CD4-positive, alpha-beta T cell treated with Interleukin-2 at 100 ng/mL for 4 hours (primary cell): ENCODE measurements around the gene ARPP19.
"Not testable (repeated sequence)": the region's sequence is repeated elsewhere in the genome, so short reads cannot be mapped to it uniquely, and the experiment has no call there.

Source experiments
- DNase-seq: peaks from one replicate; pipeline ENCODE4 v3.0.0-alpha.2; 2020; ENCODE audit warnings: low spot score

Gene ARPP19

DNA sequence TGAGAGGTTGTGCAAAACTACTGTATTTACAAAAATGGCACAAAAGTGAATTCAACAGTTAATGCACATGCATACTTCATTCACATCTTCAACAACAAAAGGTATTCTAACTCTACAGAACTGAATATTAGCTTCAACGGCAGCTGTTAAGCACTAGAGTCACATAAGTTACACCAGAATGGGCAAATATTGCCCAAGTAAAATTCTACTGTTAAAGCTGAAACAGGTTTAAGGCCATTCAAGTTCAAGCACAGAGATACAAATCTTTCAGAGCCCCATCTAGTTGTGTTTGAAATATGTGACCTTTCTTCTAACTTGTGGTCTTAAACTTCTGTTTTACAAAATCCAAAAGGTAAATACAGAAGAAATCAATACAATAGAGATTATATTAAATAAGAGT is 17.6 kb downstream of the ARPP19 start:
- not testable (repeated sequence) for DNase-seq

DNA sequence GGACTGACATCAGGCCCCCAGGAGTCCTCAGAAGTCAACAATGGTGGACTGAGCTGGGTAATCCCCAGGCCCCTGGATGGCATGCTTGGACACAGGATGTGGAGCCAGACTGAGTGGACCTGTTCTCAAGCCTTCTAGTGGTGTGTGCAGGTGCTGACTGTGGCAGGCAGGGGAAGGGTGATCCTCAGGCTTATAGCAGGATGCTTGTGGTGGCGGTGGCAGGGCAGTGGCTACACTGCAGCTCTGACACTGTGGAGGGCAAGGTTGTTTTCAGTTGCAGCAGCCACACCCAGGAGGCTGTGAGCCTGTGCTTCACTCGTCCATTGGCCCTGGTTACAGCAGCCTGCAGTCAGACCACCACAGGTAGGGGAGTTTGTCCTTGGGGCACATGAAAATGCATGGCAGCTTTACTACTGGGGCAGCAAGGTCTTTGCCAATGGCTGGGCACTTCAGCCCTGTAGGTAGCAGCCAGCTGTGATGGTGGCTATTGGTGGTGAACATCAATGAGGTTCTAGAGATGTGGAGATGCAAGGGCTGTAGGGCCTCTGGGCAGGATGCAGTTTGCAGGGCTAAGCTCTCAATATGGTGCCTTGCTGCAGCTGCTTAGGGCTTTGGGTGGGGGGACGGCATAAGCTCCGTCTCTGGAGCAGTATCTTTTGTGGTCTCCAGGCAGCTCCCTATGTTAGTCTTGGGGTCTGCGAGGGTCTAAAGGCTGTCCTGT is 22.6 kb downstream of the ARPP19 start:
- DNase-seq, result no peak

GRCh38 chr15:52540374-52541012 is 28.3 kb downstream of the ARPP19 start:
- no peak for DNase-seq

- DNase-seq, result no peak
Measured at GRCh38 chr15:52537459-52537858, 31.4 kb downstream of the ARPP19 start.

GRCh38 chr15:52532427-52532826 is 36.4 kb downstream of the ARPP19 start:
- DNase-seq, result no peak

DNA sequence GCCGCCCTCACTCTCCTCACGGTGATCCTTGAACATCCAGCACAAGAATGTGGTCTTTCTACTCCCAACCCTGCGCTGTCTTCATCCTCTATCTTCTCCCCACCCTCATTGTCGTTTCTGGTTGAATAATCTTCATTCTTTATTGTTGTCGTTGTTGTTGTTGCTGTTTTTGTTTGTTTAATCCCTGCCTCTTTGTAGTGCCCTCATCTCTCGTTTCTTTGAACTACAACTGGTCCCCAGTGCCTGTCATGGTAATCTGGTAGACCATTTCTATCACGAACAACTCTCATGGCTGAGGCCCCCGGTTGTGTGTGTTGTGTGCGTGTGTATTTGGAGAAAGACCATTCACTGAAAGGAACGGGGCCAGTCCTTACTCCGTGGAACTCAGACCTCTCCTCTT is 38.9 kb downstream of the ARPP19 start:
- DNase-seq, result no peak

- DNase-seq, result no peak
Measured at GRCh38 chr15:52529341-52529924, 39.4 kb downstream of the ARPP19 start.

GRCh38 chr15:52528564-52529340 is 40.1 kb downstream of the ARPP19 start, which contains the start of gene MYO5A:
TSS of gene MYO5A (minus strand) at chr15:52528880. CDS start at chr15:52528806, 74 bp downstream.
- DNase-seq, result peak; percentile 85

DNA sequence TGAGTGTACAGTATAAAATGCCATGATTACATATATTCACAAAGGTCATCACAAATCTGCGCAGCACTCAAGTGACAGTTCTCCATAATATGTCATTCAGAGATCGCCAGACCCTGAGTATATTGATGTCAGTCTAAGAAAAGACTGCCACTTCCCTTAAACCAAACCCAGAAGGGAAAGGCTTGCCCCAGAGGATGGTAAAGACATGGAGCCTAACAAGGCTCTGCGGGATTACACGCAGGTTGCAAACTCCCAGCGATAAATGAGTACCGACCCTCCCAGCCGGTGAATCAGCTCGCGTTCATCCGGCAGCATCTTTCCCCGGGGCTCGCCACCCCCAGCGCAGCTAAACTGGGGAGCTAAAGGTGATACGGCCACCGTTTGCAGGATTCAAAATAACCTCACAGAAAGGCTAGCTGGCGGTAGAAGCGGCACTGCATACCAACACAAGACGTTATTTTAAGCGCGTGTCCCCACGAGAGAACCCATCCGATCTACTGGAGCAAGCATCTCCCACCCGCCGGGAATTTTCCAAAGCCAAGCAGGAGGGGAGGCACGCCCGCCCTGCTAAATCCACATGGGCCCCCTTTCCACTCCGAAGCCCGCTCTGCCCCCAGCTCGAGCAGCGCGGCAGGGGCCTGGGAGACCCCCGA is 40.8 kb downstream of the ARPP19 start:
- peak; percentile 47 for DNase-seq

- no peak for DNase-seq
Measured at GRCh38 chr15:52527196-52527910, 41.5 kb downstream of the ARPP19 start.

GRCh38 chr15:52524223-52525136 is 44.4 kb downstream of the ARPP19 start:
- no peak for DNase-seq

GRCh38 chr15:52523647-52524046 is 45.2 kb downstream of the ARPP19 start:
- DNase-seq, result no peak

DNA sequence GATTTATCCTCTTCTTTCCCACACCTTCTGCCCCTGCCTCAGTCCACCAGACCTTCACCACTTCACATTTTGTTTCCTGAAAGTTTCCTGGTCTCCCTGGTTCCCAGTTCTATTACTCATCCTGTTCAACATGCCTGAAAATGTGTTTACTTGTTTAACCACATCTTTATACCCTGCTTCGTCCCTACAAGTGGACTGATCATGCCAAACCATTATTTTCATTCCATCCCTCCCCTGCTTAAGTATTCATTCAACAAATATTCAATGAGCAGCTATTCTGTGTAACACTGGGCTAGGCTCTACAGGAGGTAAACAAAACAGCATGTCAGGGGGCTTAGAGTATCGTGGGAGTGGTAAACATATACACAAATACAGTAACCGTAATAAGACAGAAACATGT is 45.6 kb downstream of the ARPP19 start:
- DNase-seq, result no peak

DNA sequence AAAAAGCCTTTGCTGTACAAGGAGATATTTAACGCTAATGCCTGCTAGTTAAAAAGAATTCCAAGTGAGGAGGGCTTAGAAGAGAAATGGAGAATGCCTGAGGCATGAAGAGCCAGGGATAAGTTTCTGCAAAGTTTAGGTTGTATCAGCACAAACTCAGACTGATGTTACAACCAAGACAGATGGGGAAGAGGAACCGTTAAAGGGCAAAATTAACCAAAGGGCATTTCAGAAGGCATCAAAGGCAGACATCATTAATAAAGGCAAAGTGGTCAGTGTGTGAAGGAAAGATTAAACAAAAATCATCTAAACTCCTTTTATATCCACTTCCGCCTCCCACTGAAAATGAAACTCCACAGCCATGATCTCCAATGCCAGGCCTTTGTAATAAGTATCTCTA is 47.1 kb downstream of the ARPP19 start:
- DNase-seq, result no peak

- DNase-seq, result no peak
Measured at GRCh38 chr15:52520421-52520820, 48.4 kb downstream of the ARPP19 start.

DNA sequence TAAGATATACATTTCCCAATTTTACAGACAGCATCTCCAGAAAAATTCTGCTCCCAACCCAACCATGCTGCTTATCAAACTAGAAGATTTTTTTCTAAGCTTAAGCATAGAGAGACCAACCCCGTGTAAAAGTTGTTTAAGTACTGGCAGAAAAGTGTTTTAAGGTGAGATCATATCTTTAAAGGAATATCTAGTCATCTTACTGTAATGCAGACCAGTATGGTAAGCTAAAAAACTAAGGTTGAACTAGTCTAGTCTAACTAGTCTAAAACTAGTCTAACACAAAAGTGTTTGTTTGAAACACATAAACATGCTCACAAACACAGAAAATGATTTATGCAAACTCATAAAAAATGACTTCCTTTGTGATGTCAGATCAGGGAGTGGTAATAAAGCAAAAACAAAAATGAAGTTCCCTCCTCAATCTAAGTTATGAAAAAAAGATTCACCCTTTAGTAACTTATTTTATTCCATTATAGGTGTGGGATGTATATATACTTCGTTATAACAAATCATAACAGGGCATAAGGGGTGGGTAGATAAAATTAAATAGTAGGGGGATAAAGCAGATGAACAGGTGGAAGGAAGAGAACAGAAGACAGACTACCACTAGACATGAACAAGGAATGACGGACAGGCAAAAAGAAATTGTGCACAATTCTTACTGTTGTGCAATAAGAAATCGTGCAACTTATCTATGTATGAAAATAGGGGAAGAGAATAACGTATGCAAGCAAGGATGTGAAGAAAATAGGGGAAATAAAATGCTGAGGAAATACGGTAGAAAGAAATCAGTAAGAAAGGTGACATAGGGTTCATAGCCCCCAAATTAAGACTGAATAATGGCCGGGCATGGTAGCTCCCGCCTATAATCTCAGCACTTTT is 50.1 kb downstream of the ARPP19 start:
- no peak for DNase-seq

DNA sequence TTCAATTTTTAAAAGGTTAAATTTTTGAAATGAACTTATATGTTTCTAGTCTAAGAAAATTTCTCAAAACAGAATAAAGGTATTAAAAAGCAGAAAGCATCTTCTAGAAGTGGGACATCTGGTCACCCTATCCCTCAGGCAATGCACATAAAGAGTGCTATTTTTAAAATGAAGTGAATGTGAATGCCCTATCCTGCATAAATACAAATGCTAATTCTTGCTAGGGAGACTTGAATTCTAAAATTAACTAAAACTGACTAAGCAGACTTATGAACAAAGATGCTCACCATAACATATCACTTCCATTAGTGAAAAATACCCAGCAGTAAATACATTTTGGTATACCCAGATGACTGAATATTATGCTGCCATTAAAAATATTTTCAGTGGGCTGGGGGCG is 51.8 kb downstream of the ARPP19 start:
- DNase-seq, result no peak

- no peak for DNase-seq
Measured at GRCh38 chr15:52515343-52515742, 53.5 kb downstream of the ARPP19 start.

DNA sequence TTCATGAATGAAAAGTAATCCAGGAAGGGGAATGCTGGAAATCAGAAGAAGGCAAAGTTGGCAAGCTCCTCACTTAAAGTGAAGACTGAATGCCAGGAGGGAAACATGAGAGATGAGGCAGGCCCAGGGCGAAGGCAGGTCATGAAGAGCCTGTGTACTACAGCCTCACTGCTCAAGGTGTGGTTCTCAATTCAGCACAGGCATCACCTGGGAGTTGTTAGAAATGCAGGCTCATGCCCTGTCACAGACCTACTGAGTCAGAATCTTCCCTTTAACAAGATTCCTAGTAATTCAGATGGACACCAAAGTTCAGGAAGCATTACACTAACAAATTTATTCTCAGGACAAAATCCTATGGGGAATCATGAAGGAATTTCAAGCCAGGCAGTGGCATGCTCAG is 54.3 kb downstream of the ARPP19 start:
- no peak for DNase-seq
